Thoracic aorta endothelial cell (primary cell): ENCODE data around the gene ASAP3. TPM values are rescaled to one million over a fixed set of nuclear protein-coding genes. Genes with fewer than 3 reads are reported as not detected.

Experiments
- total RNA-seq: library from RNA; depleted of rRNA; stranded (reverse); fragments of >200 nt; gene quantifications from 2 replicates; pipeline ENCODE4 v1.2.3, GENCODE V29; 2012

The ASAP3 gene
- 5.2 and 9.7 TPM in 2 replicates for total RNA-seq

DNA sequence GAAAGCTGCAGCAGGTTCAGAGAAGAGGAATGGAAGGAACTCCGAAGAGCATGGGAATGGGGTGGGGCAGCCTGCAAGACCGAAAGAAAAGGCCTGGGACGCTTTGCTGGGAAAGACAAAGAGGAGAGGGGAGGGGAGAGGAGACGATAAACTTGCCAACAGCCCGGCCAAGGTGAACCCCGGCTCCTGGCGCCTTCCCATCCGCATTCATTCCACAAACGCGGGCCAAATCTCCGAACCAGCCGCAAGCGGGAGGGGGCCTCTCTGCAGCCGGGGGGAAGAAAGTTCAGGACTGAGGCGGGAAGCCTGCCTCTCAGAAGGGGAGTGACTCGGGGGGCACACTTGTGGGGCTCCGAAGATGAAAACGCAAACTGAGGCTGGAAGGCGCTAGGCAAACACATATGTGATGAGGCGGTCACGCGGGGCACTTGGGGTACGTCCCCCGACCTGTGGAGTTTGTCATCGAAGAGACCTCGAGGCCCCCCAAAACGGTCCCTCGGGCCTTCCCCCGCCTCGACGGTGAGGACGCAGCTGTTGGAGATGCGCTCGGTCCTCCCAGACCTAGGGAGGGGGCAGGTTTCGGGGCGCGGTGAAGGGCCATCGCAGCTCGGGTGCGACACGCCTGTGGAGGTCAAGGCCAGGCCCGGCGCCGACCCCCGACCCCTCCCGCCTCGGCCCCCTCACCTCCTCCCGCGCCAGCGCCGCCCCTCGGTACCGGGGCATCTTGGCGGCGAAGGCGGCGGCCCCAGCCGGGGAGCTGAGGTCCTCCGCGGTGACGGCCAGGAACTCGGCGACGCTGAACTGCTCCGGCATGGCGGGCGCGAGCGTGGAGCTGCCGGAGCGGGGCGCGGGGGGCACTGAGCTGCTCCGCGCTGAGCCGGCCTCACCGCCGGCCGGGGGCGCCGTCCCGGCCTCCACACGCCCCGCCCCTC, at the start of gene ASAP3:
Gene ASAP3 (minus strand): TSS at position 859 of the 932 bp plus-strand sequence. CDS start 46 bp downstream, at position 813.

DNA sequence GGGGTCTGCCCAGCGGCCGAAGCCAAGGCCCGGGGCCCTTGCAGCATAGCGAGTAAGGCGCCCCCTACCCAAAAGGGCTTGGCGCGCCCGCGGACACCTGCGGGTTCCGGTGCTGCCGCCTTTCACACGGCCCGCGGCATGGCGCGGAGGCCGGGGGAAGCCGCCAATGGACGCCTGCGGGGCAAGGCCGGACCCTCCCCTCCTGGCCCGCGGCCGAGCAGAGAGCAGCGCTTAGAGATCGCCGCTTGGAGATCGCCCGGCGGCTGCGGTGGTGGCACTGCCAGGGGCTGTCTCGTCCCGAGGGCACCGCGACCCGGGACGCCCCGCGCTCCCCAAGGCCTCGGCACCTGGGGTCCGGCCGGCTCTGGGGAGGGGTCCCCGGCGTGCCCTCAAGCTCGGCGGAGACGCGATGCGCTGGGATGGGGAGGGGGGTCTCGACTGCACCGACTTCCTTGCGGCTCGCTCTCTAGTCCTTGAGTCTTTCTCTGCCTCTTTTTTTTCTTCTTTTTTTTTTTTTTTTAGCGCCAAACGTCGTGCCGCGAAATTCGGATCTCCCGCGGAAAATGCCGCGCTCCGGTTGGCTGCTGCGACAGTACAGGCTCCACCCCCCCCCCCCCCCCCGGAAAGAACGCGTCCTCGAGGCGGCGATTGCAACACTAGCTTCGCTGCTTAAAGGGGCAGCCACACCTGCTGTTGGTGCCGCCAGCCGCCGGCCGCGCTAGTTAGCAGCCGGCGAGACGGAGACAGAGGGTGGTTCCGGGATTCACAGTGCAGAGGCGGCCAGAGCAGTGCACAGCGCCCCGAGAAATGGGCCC, 47.0 kb upstream of the ASAP3 start, which contains the start of gene E2F2:
Gene E2F2 (minus strand): TSS at position 487 of the 815 bp plus-strand sequence. CDS start 440 bp downstream, at position 47.

DNA sequence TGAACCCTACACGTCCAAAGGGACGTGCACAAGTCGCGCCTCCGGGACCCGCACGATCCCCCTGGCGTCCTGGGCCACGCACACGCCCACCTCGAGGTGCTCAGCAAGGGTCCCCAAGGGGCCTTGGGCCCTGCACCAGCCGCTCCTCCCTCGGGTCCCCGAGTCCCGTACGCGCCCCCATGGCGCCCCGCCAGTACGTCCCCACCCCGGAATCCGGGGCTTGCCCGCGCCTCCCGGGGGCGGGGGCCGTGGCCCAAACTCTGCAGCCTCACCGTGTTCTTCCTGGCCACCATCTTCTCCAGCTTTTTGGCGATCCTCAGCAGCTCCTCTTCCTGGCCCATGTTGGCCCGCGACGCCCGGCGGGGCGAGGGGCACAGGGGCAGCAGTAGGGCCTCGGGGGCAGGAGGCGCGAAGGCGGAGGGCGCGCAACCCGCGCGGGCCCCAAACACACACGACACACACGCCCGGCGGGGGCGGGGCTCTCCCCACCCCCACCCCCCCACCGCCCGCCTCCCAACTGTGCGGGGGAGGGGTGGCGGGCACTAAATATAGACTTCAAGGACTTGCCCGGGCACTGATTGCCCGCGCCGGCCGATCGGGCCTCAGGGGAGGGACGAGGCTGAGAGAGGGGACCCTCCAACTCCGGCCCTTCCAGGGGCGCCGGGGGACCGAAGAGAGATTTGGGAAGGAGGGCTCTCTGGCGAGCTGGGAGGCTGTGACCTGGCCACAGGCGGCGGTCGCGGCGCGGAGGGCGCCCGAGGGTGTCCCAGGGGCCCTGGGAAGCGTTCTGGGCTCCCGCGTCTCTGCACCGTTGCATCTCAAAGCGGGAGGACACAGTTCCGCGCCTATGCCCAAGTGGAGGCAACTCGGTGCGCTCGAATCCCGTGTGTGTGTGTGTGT, 59.4 kb downstream of the ASAP3 start, which contains the start of gene TCEA3:
Gene TCEA3 (minus strand): TSS at position 456 of the 900 bp plus-strand sequence. CDS start 115 bp downstream, at position 341.

Other genes with a start within 250 kb of the ASAP3 start
- gene HNRNPR, start 139.9 kb downstream of the ASAP3 start, total RNA-seq = 155 and 158 TPM in 2 replicates
- 16.0 and 21.0 TPM in 2 replicates for gene ZNF436, start 114.3 kb downstream of the ASAP3 start, total RNA-seq
- 0.53 and 1.0 TPM in 2 replicates for gene TCEA3, start 59.4 kb downstream of the ASAP3 start, total RNA-seq
- gene E2F2, start 47.1 kb upstream of the ASAP3 start, total RNA-seq = 3.9 and 6.0 TPM in 2 replicates
- gene ID3, start 75.3 kb upstream of the ASAP3 start, total RNA-seq = 191 and 227 TPM in 2 replicates
- gene RPL11, start 207.6 kb upstream of the ASAP3 start, total RNA-seq = 870 and 1,099 TPM in 2 replicates